Stimulated activated naive CD4-positive, alpha-beta T cell (primary cell): ENCODE measurements around the gene DIAPH3.

ENCODE experiments used
- DNase-seq, 6 experiments: peaks; one replicate each; lab custom pipeline; 2025; lab: John Stamatoyannopoulos, UW

The DIAPH3 gene

GRCh38 chr13:59674616-59675015 is 489.1 kb downstream of the DIAPH3 start:
- no peak for DNase-seq

- no peak for DNase-seq
Observed at GRCh38 chr13:59673286-59673685, 490.4 kb downstream of the DIAPH3 start.

DNA sequence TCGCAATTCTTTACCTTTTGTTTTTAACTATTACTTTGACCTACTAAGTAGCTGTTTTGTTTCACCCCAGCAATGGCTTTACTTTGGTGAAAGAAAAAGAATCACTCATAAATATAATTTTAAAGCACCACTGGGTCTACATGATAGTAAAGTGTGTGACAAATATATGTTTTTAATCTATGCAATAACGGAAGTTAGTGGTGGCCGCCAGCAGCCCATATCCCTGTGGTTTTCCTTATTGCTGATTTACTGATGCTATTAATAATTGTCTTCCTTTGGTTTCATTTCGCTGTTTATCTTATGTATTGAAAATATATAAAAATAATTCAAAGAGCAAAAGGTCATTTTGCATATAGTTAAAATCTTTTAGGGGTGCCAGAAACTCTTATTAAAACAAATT is 491.3 kb downstream of the DIAPH3 start:
- no peak for DNase-seq

DNA sequence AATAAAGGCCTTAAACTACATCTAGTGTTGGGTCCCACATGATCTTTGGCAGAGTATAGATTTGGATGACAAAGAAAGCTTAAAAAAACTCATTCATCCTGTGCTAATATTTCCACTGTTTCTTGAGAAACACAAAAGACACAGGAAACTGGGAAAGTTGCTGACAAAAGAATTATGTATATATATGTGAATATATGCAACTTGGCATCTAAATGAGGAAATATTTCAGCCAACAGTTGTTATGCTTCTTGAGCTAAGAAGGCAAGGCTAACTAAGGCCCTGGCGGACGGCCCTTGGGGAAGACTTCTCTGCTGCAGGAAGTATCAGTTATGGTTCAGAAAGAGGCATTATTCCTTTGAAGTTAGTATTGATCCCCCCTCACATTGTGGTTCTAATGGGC is 491.8 kb downstream of the DIAPH3 start:
- no peak for DNase-seq

GRCh38 chr13:59666504-59666903 is 497.2 kb downstream of the DIAPH3 start:
- DNase-seq: no peak

GRCh38 chr13:59665732-59666131 is 498.0 kb downstream of the DIAPH3 start:
- no peak for DNase-seq

DNA sequence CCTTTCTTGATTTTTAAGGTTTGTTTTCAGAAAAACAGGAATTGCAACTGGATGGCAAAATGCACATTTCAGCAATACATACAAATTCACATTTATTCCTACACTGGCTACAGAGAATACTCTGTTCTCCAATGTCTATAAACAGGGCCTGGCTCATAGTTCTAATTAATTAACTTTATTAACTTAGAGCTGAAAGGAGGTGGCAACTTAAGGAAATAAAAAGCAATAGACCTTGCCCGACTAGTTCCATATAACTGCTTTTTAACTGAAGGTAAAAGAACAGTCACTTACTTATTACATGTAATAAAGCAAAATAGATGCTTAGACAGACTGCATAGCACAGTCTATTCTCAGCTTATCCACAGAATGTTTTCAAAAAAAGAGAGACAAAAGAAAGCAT is 498.5 kb downstream of the DIAPH3 start:
- no peak for DNase-seq

GRCh38 chr13:59664586-59664985 is 499.1 kb downstream of the DIAPH3 start:
- DNase-seq: no peak

DNA sequence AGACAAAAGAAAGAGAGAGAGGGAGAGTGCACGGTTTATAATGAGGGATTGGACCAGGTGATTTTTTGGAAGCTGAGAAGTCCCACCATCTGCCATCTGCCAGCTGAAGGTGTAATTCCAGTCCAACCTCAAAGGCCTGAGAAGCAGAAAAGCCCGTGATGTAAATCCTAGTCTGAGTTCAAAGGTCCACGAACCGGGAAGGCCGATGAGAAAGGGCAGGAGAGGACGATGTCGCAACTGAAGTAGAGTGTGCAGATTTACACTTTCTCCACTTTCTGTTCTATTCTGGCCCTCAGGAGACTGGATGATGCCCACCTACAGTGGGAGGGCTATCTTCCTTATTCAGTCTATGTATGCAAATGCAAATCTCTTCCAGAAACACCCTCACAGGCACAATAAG is 500.0 kb downstream of the DIAPH3 start:
- no peak for DNase-seq

DNA sequence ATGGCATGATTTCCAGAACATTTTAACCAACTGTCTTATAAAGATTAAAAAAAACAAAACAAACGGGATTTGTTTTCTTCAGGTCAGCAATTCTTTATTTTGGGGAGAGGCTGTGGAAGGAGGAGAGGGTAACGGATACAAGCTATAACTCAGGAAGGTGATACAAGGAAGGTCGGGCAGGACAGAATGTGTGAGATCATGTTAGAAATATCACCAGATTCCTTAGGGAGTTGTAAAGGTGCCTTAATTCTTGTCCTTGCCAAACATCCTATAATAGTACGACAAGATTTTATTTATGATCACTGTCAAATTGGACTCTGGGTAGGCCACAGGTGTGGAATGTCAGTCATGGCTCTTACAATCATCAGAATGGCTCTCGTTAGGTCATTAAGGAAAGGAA is 503.1 kb downstream of the DIAPH3 start:
- no peak for DNase-seq

DNA sequence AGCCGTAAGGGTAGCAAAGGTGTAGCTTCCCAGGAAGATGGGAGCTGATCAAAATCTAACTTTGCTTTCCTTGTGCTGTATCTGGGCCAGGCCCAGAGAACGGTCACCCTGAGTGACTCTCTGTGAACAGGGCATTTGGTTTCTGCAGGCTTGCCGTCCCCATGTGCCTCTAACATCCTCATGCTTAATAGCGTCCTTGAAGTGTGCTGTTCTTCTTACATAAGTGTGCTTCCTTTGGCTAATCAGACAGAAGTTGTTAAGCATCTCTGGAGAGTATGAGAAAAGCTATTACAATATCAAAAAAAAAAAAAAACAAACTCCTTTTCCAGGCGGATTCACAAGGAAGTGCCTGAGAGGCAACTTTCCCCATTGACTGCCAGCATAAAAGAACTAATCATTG is 503.7 kb downstream of the DIAPH3 start:
- no peak for DNase-seq

GRCh38 chr13:59658738-59659330 is 504.9 kb downstream of the DIAPH3 start:
- no peak for DNase-seq

- no peak for DNase-seq
Observed at GRCh38 chr13:59658027-59658737, 505.5 kb downstream of the DIAPH3 start.

GRCh38 chr13:59653916-59654315 is 509.8 kb downstream of the DIAPH3 start:
- no peak for DNase-seq

- no peak for DNase-seq
Observed at GRCh38 chr13:59651479-59651878, 512.2 kb downstream of the DIAPH3 start.

- DNase-seq: no peak
Observed at GRCh38 chr13:59643906-59644626, 519.7 kb downstream of the DIAPH3 start.

GRCh38 chr13:59643364-59643841 is 520.3 kb downstream of the DIAPH3 start:
- no peak for DNase-seq

DNA sequence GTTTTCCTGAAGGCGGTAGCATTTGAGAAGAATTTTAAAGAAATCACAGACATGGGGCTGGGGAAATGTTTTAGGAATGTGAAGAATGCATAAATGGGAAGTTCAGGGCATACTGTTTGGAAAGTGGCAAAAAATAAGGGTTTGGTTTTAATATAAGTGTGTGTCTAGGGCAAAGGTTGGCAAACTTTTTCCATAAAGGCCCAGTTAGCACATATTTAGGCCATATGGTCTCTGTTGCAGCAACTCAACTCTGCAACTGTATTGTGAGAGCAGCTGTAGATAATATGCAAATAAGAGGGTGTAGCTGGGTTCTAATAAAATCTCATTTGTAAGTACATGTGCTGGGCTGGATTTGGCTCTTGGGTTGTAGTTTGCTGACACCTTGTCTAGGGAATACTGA is 521.9 kb downstream of the DIAPH3 start:
- no peak for DNase-seq

DNA sequence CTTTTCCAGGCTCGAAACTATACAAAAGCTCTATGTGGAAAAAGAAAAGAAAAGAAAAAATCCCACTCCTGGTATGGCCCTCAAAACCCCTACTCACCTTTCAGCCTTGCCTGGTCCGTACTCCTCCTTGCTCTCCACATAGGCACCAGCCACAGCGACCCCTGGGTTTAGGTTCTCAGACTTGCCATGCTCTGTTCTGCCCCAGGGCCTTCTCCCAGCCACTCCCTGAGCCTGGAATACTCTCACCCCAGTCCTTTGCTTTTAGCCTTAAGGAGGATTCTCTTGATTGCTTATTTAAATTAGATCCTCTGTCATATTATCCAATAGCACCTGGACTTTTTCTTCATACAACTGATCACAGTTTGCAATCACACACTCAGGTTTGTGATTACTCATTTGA is 522.5 kb downstream of the DIAPH3 start:
- DNase-seq: no peak

- no peak for DNase-seq
Observed at GRCh38 chr13:59638404-59638803, 525.3 kb downstream of the DIAPH3 start.

GRCh38 chr13:59635589-59635988 is 528.1 kb downstream of the DIAPH3 start:
- DNase-seq: no peak

DNA sequence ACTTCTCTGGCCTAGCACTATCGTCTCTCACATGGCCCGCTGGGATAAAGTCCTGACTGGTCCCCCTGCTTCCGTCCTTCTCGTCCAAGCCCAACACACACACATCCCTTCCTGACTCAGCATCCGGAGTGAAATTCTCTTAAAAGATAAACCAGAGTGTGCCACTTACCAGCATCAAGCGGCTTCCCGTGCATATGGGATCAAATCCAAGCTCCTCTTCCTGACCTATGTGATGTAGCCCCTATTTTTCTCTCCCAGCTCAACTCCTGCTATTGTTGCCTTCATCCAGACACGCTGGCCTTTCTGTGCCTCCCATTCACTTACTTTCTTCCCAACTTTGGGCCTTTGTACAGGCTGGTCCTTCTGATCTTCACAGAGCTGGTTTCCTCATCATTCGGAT is 530.4 kb downstream of the DIAPH3 start:
- DNase-seq: no peak

DNA sequence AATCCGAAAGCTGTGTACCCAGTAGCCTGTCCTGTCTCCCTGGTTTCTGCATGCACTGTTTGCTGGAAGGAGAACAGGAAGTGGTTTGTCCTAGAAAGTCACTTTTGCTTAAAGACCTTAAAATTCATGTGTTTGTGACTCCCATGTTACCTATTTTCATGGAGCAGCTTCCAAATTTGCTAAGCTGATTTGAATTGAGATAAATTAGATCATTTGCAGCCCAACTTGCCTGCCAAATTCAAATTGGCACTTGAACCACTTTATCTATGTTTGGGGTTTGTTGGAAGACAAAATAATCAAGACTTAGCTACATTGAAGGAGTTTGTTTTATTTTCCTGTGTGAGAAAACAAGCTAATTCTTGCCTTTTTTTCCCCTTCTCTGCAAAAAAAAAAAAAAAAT is 532.5 kb downstream of the DIAPH3 start:
- DNase-seq: no peak
